Endothelial cell of umbilical vein (primary cell): ENCODE results near the gene MRPL2. TPM values are rescaled to one million over a fixed set of nuclear protein-coding genes. Genes with fewer than 3 reads are reported as not detected.
"Not testable (repeated sequence)": the region's sequence is repeated elsewhere in the genome, so short reads cannot be mapped to it uniquely, and the experiment has no call there.

Source experiments
- BruUV-seq: library from RNA; stranded (reverse); fragments of 400-500 nt; replicated peaks from 2 replicates; lab custom pipeline; 2021; lab: Mats Ljungman, UMichigan
- CTCF ChIA-PET: fragments of 300-600, 350-600 bp; sonication (Branson Sonifier 250); formaldehyde crosslinking; loops from one replicate; lab custom pipeline; 2021; ENCODE audit warnings: antibody characterized with exemption, inconsistent platforms; lab: Charles Lee
- POLR2A ChIA-PET: fragments of 300-600, 350-600 bp; sonication (Branson Sonifier 250); formaldehyde crosslinking; loops from one replicate; lab custom pipeline; 2021; ENCODE audit warnings: antibody characterized with exemption, inconsistent platforms; lab: Charles Lee
- DNase-seq: peaks from one replicate; pipeline ENCODE4 v3.0.0-alpha.2; 2011; ENCODE audit warnings: low read depth, low spot score
- FAIRE-seq: peaks from 2 replicates; lab custom pipeline; 2011; peaks lifted over from hg19 to GRCh38; lab: Jason Lieb, UNC
- H2AFZ ChIP-seq: 2 replicates; pipeline ENCODE4 v1.6.0; 2012; ENCODE audit warnings: low read depth, low read length, control low read depth, inconsistent platforms
- H3K27ac ChIP-seq: 2 replicates; pipeline ENCODE4 v1.5.1; 2011; ENCODE audit warnings: low read depth, mild to moderate bottlenecking, control low read depth, low read length, moderate library complexity; ENCODE audit not compliant: insufficient read depth
- H3K27me3 ChIP-seq, 2 experiments: 2 replicates each; pipeline versions ENCODE4 v1.6.0 to v1.6.1; 2011; ENCODE audit warnings: low read length in 2 of 2, mixed read lengths in 1 of 2; ENCODE audit not compliant: control insufficient read depth in 2 of 2, insufficient read depth in 2 of 2
- H3K36me3 ChIP-seq, 2 experiments: 2 replicates in 1 of 2; 3 replicates in 1 of 2; pipeline ENCODE4 v1.5.1; 2011; ENCODE audit warnings: low read length in 2 of 2, mild to moderate bottlenecking in 1 of 2, moderate library complexity in 1 of 2; ENCODE audit not compliant: control insufficient read depth in 2 of 2, insufficient read depth in 2 of 2; ENCODE audit errors: extremely low read depth in 1 of 2
- H3K4me1 ChIP-seq: 3 replicates; pipeline ENCODE4 v1.5.1; 2011; ENCODE audit warnings: mild to moderate bottlenecking, low read length; ENCODE audit not compliant: control insufficient read depth, insufficient read depth; ENCODE audit errors: extremely low read depth
- H3K4me2 ChIP-seq: 2 replicates; pipeline ENCODE4 v1.6.1; 2011; ENCODE audit warnings: low read length, control low read depth, mixed read lengths; ENCODE audit not compliant: insufficient read depth
- H3K4me3 ChIP-seq, 3 experiments: fragments of 200-600 bp in 1 of 3; sonication (generic), shearing (Covaris generic) in 1 of 3; replicated peaks in 1 of 3; 2 replicates each; pipeline ENCODE4 v1.5.1; 2011 to 2016; ENCODE audit warnings: control low read depth in 3 of 3, low read length in 3 of 3, mild to moderate bottlenecking in 2 of 3, inconsistent platforms in 1 of 3, low read depth in 1 of 3, moderate library complexity in 1 of 3; ENCODE audit not compliant: insufficient read depth in 1 of 3
- H3K79me2 ChIP-seq: 2 replicates; pipeline ENCODE4 v1.6.0; 2012; ENCODE audit warnings: low read length, inconsistent platforms; ENCODE audit not compliant: control insufficient read depth, insufficient read depth
- H3K9ac ChIP-seq: replicated peaks from 2 replicates; pipeline ENCODE3; 2011; ENCODE audit warnings: low read length, control low read depth; ENCODE audit not compliant: insufficient read depth; ENCODE audit errors: extremely low read depth
- H3K9me1 ChIP-seq: replicated peaks from 3 replicates; pipeline ENCODE4 v1.6.0; 2011; ENCODE audit warnings: mild to moderate bottlenecking, low read length; ENCODE audit not compliant: control insufficient read depth, insufficient read depth; ENCODE audit errors: extremely low read depth
- H3K9me3 ChIP-seq: replicated peaks from 2 replicates; pipeline ENCODE4 v1.5.1; 2012; ENCODE audit warnings: low read length, inconsistent platforms; ENCODE audit not compliant: control insufficient read depth, insufficient read depth
- H4K20me1 ChIP-seq: replicated peaks from 2 replicates; pipeline ENCODE3; 2011; ENCODE audit warnings: mild to moderate bottlenecking, low read length; ENCODE audit not compliant: control insufficient read depth, insufficient read depth; ENCODE audit errors: extremely low read depth
- FOS ChIP-seq: IDR thresholded peaks from 2 replicates; pipeline ENCODE4 v1.6.1; 2011; ENCODE audit warnings: mild to moderate bottlenecking, low read length, moderate library complexity, borderline replicate concordance; ENCODE audit not compliant: insufficient read depth
- GATA2 ChIP-seq: IDR thresholded peaks from 2 replicates; pipeline ENCODE4 v1.7.0; 2011; ENCODE audit warnings: low read depth, mild to moderate bottlenecking, moderate library complexity, mixed read lengths, low read length; ENCODE audit not compliant: insufficient read length, insufficient read depth
- JUN ChIP-seq: IDR thresholded peaks from 2 replicates; pipeline ENCODE4 v1.6.1; 2011; ENCODE audit warnings: borderline replicate concordance, low read depth; ENCODE audit not compliant: insufficient read length, insufficient read depth
- MYC ChIP-seq: IDR thresholded peaks from one replicate; pipeline ENCODE4 v1.6.1; 2011; ENCODE audit warnings: mild to moderate bottlenecking, low read depth, low read length
- POLR2A ChIP-seq: IDR thresholded peaks from 2 replicates; pipeline ENCODE4 v1.6.1; 2012; ENCODE audit warnings: low read depth, mild to moderate bottlenecking, control low read depth, low read length
- dilution Hi-C: fragments of 300-500 bp; cut with MboI; formaldehyde crosslinking; loops from one replicate; pipeline ENCODE4 v1.15.0; 2019; ENCODE audit warnings: low sequenced_read_pairs; ENCODE audit not compliant: extremely low pct_ligation_motif_present
- intact Hi-C: fragments of 100-400 bp; cut with micrococcal nuclease; formaldehyde crosslinking; loops from one replicate; pipeline ENCODE4 v1.10.0; 2022
- polyA plus RNA-seq, 4 experiments: library from polyadenylated mRNA; depleted of rRNA in 3 of 4; stranded (reverse) in 3 of 4; unstranded in 1 of 4; fragments of >200 nt; gene quantifications; 2 replicates each; pipeline versions ENCODE4 v1.2.1 to v1.2.3, GENCODE V29; 2011 to 2012; ENCODE audit warnings: missing spikeins in 1 of 4
- total RNA-seq: library from RNA; stranded (reverse); gene quantifications from 2 replicates; pipeline ENCODE4 v1.2.3, GENCODE V29; 2021

The MRPL2 gene
- total and polyA plus RNA-seq, 2 donors (not counting 3 experiments of a cell fraction or from before 2014, with no cell fraction given): 37.6 to 63.6 TPM

DNA sequence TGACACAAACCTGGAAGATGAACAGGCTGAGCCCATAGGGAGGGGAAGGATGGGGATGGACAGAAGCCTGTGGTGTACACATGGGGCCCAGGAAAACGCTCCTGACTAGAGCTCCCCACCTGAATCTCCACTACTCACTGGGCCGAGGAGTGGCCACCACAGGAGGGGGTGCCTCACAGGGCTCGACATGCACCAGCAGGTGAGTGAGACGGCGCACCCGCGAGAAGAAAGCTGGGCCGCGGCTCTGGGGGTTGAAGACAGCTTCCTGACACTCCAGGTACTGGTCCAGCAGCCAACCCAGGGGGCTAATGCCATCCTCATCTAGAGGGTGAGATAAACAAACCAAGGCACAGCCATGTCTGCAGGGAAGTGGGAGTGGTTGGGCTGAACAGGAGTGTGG is 15.9 kb downstream of the MRPL2 start:
- no peaks in the 10 kb centered on the region for H3K79me2 ChIP-seq
- no peak for FAIRE-seq
- TF ChIP-seq MYC (no peak), FOS (no peak), GATA2 (no peak), JUN (no peak), POLR2A (no peak)
- no peaks in the 10 kb centered on the region for H4K20me1 ChIP-seq
- no peaks in the 10 kb centered on the region for H3K4me1 ChIP-seq
- intact Hi-C loops (no loop called here), dilution Hi-C loops (no loop called here)
- peaks cover 2 to 56% of the 10 kb centered on the region in 2 experiments for H3K36me3 ChIP-seq
- ChIA-PET CTCF (no interaction called here), POLR2A (no interaction called here)
- H3K9me1 ChIP-seq: no peaks in the 10 kb centered on the region
- no peaks in the 10 kb centered on the region for H3K27me3 ChIP-seq
- no peak overlapping the region for H3K27ac ChIP-seq
- H3K4me2 ChIP-seq: no peak overlapping the region
- no TSS peak for BruUV-seq
- no peaks in the 10 kb centered on the region for H3K9me3 ChIP-seq
- H2AFZ ChIP-seq: no peak overlapping the region
- H3K9ac ChIP-seq: no peak overlapping the region
- H3K4me3 ChIP-seq: no peak overlapping the region
- DNase-seq: no peak

DNA sequence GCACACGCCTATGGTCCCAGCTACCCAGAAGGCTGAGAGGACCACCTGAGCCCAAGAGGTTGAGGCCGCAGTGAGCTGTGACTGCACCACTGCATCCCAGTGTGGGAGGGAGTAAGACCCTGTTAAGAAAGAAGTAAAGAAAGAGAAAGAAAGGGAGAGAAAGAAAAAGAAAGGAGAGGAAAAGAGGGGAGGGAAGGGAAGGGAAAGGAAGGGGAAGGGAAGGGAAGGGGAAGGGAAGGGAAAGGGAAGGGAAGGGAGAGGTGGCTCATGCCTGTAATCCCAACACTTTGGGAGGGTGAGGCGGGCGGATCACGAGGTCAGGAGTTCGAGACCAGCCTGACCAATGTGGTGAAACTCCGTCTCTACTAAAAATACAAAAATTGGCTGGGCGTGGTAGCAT is 17.8 kb downstream of the MRPL2 start:
- dilution Hi-C loops, H3K27ac ChIP-seq, H3K27me3 ChIP-seq, H3K4me2 ChIP-seq, H3K9ac ChIP-seq, FAIRE-seq, H3K9me1 ChIP-seq, BruUV-seq, H2AFZ ChIP-seq, H3K9me3 ChIP-seq, H3K4me1 ChIP-seq, intact Hi-C loops, H3K4me3 ChIP-seq, H4K20me1 ChIP-seq, DNase-seq, H3K79me2 ChIP-seq: not testable (repeated sequence)
- ChIA-PET CTCF (interaction anchor here (1.1 kb wide), 1 partner anchor 102 kb away, joined by 3 read pairs; no protein-coding TSS in a partner anchor), POLR2A (interaction anchor here (0.6 kb wide), 1 partner anchor 240 kb away, joined by 3 read pairs; no protein-coding TSS in a partner anchor)
- peaks cover 5 to 57% of the 10 kb centered on the region in 2 experiments for H3K36me3 ChIP-seq
